Ascending aorta (tissue), 2 donors: ENCODE results near the gene SYPL1. TPM values are rescaled to one million over a fixed set of nuclear protein-coding genes. Genes with fewer than 3 reads are reported as not detected.

Source experiments
- DNase-seq, 2 donors: peaks; one replicate each; pipeline ENCODE4 v3.0.0-alpha.2; 2019; ENCODE audit warnings: low spot score in 2 of 2
- H3K27ac ChIP-seq, 2 donors: fragments of 200-600 bp; sonication (generic); one replicate each; pipeline ENCODE4 v1.5.1; 2016 to 2017; ENCODE audit warnings: mild to moderate bottlenecking in 1 of 2
- H3K27me3 ChIP-seq: fragments of 200-600 bp; sonication (generic); one replicate; pipeline ENCODE4 v1.5.1; 2017
- H3K36me3 ChIP-seq, 2 donors: fragments of 200-600 bp; sonication (generic); one replicate each; pipeline ENCODE4 v1.5.1; 2016
- H3K4me1 ChIP-seq, 2 donors: fragments of 200-600 bp; sonication (generic); one replicate each; pipeline ENCODE4 v1.5.1; 2016 to 2017; ENCODE audit warnings: mild to moderate bottlenecking in 1 of 2
- H3K4me3 ChIP-seq, 2 donors: fragments of 200-600 bp; sonication (generic); one replicate each; pipeline ENCODE4 v1.5.1; 2016 to 2017; ENCODE audit warnings: mild to moderate bottlenecking in 1 of 2
- H3K9me3 ChIP-seq, 2 donors: fragments of 200-600 bp; sonication (generic); one replicate each; pipeline ENCODE4 v1.5.1; 2016
- CTCF ChIP-seq, 3 experiments: fragments of 200-600 bp in 2 of 3; fragments of 450-650 bp in 1 of 3; sonication (generic) in 2 of 3; IDR thresholded peaks; one replicate each; pipeline ENCODE4 v1.5.1; 2016 to 2019; ENCODE audit warnings: antibody characterized with exemption in 3 of 3, mild to moderate bottlenecking in 1 of 3, moderate library complexity in 1 of 3
- intact Hi-C: fragments of 100-400 bp; cut with DNase I; formaldehyde crosslinking; loops from one replicate; pipeline ENCODE4 v1.15.1; 2023
- total RNA-seq: library from RNA; depleted of rRNA; stranded (reverse); fragments of >200 nt; gene quantifications from one replicate; pipeline ENCODE4 v1.1.0, GENCODE V29; 2016

Gene SYPL1
- total RNA-seq, 1 donor from 2014 or later: 17.5 TPM

- H3K27ac ChIP-seq: no peak overlapping the region
- no peaks in the 10 kb centered on the region for H3K36me3 ChIP-seq
- peaks cover 0 to 1% of the 10 kb centered on the region in 2 donors for H3K4me1 ChIP-seq
- no peaks in the 10 kb centered on the region for H3K9me3 ChIP-seq
- intact Hi-C loops: no loop called here
- H3K4me3 ChIP-seq: no peak overlapping the region
- no peak for TF ChIP-seq CTCF (IDR thresholded peaks at IDR 0.05)
- no peak for DNase-seq
- H3K27me3 ChIP-seq: no peaks in the 10 kb centered on the region
Measured at GRCh38 chr7:106117786-106118544, 5.9 kb upstream of the SYPL1 start.

GRCh38 chr7:106116161-106116704, 4.1 kb upstream of the SYPL1 start:
- no peak overlapping the region for H3K27ac ChIP-seq
- H3K27me3 ChIP-seq: no peaks in the 10 kb centered on the region
- intact Hi-C loops: no loop called here
- no peak for TF ChIP-seq CTCF (IDR thresholded peaks at IDR 0.05)
- peaks cover 0 to 3% of the 10 kb centered on the region in 2 donors for H3K4me1 ChIP-seq
- no peak overlapping the region for H3K4me3 ChIP-seq
- no peaks in the 10 kb centered on the region for H3K36me3 ChIP-seq
- H3K9me3 ChIP-seq: no peaks in the 10 kb centered on the region
- DNase-seq: no peak

- Histone ChIP-seq H3K27me3 (no peaks in the 10 kb centered on the region), H3K36me3 (no peaks in the 10 kb centered on the region), H3K27ac (no peak overlapping the region), H3K9me3 (no peaks in the 10 kb centered on the region), H3K4me1 (peaks cover 3 to 9% of the 10 kb centered on the region in 2 donors), H3K4me3 (no peak overlapping the region)
- no peak for TF ChIP-seq CTCF (IDR thresholded peaks at IDR 0.05)
- DNase-seq: no peak
- intact Hi-C loops: loop anchor here (5.0 kb wide), 2 partner anchors 172 to 547 kb away; partner anchors contain the start of gene CCDC71L
Measured at GRCh38 chr7:106114716-106115383, 2.7 kb upstream of the SYPL1 start.

GRCh38 chr7:106112972-106113421, 885 bp upstream of the SYPL1 start:
- DNase-seq: no peak
- TF ChIP-seq CTCF (IDR thresholded peaks at IDR 0.05): no peak
- H3K27ac ChIP-seq: peak overlapping the region; percentile 98
- H3K9me3 ChIP-seq: no peaks in the 10 kb centered on the region
- H3K27me3 ChIP-seq: no peaks in the 10 kb centered on the region
- peaks cover 3 to 12% of the 10 kb centered on the region in 2 donors for H3K4me1 ChIP-seq
- intact Hi-C loops: loop anchor here (1.0 to 5.0 kb wide), 5 partner anchors 48 to 549 kb away; partner anchors contain the start of genes ATXN7L1 and CCDC71L
- H3K36me3 ChIP-seq: no peaks in the 10 kb centered on the region
- H3K4me3 ChIP-seq: peak overlapping the region; percentile 69 to 76

- intact Hi-C loops: loop anchor here (1.0 to 5.0 kb wide), 6 partner anchors 41 to 551 kb away; partner anchors contain the start of genes ATXN7L1 and CCDC71L
- no peaks in the 10 kb centered on the region for H3K9me3 ChIP-seq
- no peaks in the 10 kb centered on the region for H3K27me3 ChIP-seq
- H3K36me3 ChIP-seq: no peaks in the 10 kb centered on the region
- peak overlapping the region; percentile 69 to 76 for H3K4me3 ChIP-seq
- H3K27ac ChIP-seq: peak overlapping the region; percentile 98
- peak in 1 of 2 donors; percentile 81 for DNase-seq
- H3K4me1 ChIP-seq: peaks cover 3 to 12% of the 10 kb centered on the region in 2 donors
- TF ChIP-seq CTCF (IDR thresholded peaks at IDR 0.05): no peak
Measured at GRCh38 chr7:106111655-106112117, 426 bp downstream of the SYPL1 start.
